ENCODE results near the gene GPAM. TPM values are rescaled to one million over a fixed set of nuclear protein-coding genes. Genes with fewer than 3 reads are reported as not detected.

Gene GPAM
- total and polyA plus RNA-seq, 2 donors (not counting 1 experiment from before 2014, with no cell fraction given): 2.6 to 8.2 TPM

DNA sequence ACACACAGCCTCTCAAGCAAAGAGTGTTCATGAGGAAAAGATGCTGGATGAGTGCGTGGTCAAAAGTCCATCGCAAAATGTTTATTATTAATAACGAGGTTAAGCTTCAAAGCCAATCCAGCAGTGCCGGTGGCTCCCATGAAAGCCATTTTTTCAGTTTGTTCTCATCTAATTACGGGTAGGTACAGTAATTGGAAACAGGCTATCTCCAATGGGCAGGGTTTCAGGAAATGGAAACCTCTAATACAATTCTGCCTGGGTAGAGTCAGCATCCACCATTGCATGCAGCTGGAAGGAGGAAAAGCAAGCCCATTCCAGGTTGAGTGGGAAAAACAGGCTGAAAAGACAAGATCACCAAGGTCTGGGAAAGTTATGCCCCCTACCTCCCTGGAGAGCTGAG, 57.4 kb downstream of the GPAM start:
- POLR2A ChIA-PET: no interaction called here
- H3K4me3 Mint-ChIP-seq: no peak overlapping the region
- Histone ChIP-seq H3K9me3 (ENCODE audit: control extremely low read depth in 1 of 3, control insufficient read depth in 2 of 3, insufficient read depth in 1 of 3, low read length in 2 of 3) (no peaks in the 10 kb centered on the region), H3K9ac (ENCODE audit: low read length) (no peak overlapping the region), H3K4me1 (ENCODE audit: control insufficient read depth in 2 of 2, insufficient read depth in 2 of 2, low read length in 2 of 2) (no peaks in the 10 kb centered on the region), H3K36me3 (replicated peaks in 1 of 2; ENCODE audit: control extremely low read depth in 1 of 2, control insufficient read depth in 1 of 2, extremely low read depth in 1 of 2, insufficient read depth in 2 of 2, low read length in 1 of 2) (no peaks in the 10 kb centered on the region), H3K4me2 (replicated peaks; ENCODE audit: low read depth, low read length, poor library complexity, severe bottlenecking) (no peak overlapping the region), H2AFZ (ENCODE audit: insufficient read depth, low read depth, low read length, poor library complexity, severe bottlenecking) (no peak overlapping the region), H3K79me2 (ENCODE audit: control insufficient read depth, insufficient read depth, low read length) (no peaks in the 10 kb centered on the region), H4K20me1 (ENCODE audit: control insufficient read depth, insufficient read depth, low read length, poor library complexity, severe bottlenecking) (no peaks in the 10 kb centered on the region), H3K27ac (ENCODE audit: low read length in 2 of 2) (no peak overlapping the region), H3K4me3 (ENCODE audit: control extremely low read depth in 1 of 5, extremely low read depth in 1 of 5, insufficient read depth in 1 of 5, low read depth in 2 of 5, low read length in 4 of 5) (no peak overlapping the region), H3K27me3 (replicated peaks in 1 of 4; ENCODE audit: control extremely low read depth in 1 of 4, control insufficient read depth in 3 of 4, insufficient read depth in 4 of 4, low read length in 3 of 4) (no peaks in the 10 kb centered on the region)
- no peak overlapping the region for H3K27ac Mint-ChIP-seq
- 96% methylated on average over 5 of the region's 5 CpGs for WGBS (ENCODE audit: insufficient coverage)
- no peaks in the 10 kb centered on the region for H3K4me1 Mint-ChIP-seq
- intact Hi-C loops (cut with micrococcal nuclease): no loop called here
- DNase-seq: no peak
- H3K27me3 Mint-ChIP-seq: no peaks in the 10 kb centered on the region
- no peaks in the 10 kb centered on the region for H3K9me3 Mint-ChIP-seq (ENCODE audit: insufficient read depth)
- CTCF ChIA-PET: interaction anchor here (1.7 kb wide), 1 partner anchor 9 kb away, joined by 5 read pairs; no protein-coding TSS in a partner anchor
- TF ChIP-seq, protein P1, sequence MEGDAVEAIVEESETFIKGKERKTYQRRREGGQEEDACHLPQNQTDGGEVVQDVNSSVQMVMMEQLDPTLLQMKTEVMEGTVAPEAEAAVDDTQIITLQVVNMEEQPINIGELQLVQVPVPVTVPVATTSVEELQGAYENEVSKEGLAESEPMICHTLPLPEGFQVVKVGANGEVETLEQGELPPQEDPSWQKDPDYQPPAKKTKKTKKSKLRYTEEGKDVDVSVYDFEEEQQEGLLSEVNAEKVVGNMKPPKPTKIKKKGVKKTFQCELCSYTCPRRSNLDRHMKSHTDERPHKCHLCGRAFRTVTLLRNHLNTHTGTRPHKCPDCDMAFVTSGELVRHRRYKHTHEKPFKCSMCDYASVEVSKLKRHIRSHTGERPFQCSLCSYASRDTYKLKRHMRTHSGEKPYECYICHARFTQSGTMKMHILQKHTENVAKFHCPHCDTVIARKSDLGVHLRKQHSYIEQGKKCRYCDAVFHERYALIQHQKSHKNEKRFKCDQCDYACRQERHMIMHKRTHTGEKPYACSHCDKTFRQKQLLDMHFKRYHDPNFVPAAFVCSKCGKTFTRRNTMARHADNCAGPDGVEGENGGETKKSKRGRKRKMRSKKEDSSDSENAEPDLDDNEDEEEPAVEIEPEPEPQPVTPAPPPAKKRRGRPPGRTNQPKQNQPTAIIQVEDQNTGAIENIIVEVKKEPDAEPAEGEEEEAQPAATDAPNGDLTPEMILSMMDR (IDR thresholded peaks at IDR 0.05): no peak
- TF ChIP-seq EZH2 (IDR thresholded peaks at IDR 0.05; ENCODE audit: borderline replicate concordance, insufficient read depth, low read depth, low read length, poor library complexity, severe bottlenecking): no peak
- ATAC-seq (ENCODE audit: low read depth): no peak

DNA sequence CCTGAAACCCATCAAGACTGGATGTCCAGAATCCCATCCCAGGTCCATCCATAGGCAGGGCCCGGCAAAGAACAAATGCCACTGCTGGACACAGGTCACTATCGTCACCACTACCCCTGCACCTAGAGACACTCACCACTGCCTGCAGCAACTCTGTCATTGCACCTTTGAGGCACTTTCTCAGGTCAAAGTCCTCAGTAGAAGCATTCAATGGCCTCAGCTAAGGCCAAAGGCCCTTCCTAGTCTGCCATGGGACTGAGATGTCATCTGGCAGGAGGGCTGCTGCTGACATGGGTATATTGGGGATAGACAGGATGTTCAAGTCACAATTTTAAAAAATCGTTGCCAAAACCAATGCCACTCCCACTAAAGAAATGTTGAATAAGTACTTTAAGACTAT, 58.7 kb downstream of the GPAM start:
- intact Hi-C loops (cut with micrococcal nuclease): no loop called here
- POLR2A ChIA-PET: no interaction called here
- TF ChIP-seq EZH2 (IDR thresholded peaks at IDR 0.05; ENCODE audit: borderline replicate concordance, insufficient read depth, low read depth, low read length, poor library complexity, severe bottlenecking): no peak
- TF ChIP-seq, protein P1 (IDR thresholded peaks at IDR 0.05): no peak

More for the DNA sequence above, 58.7 kb downstream of the GPAM start:
- Mint-ChIP-seq H3K9me3 (ENCODE audit: insufficient read depth) (no peaks in the 10 kb centered on the region), H3K4me3 (no peak overlapping the region), H3K27me3 (no peaks in the 10 kb centered on the region), H3K27ac (no peak overlapping the region), H3K4me1 (no peaks in the 10 kb centered on the region)
- Histone ChIP-seq H3K36me3 (replicated peaks in 1 of 2; ENCODE audit: control extremely low read depth in 1 of 2, control insufficient read depth in 1 of 2, extremely low read depth in 1 of 2, insufficient read depth in 2 of 2, low read length in 1 of 2) (no peaks in the 10 kb centered on the region), H3K27ac (ENCODE audit: low read length in 2 of 2) (no peak overlapping the region), H3K79me2 (ENCODE audit: control insufficient read depth, insufficient read depth, low read length) (no peaks in the 10 kb centered on the region), H3K9me3 (ENCODE audit: control extremely low read depth in 1 of 3, control insufficient read depth in 2 of 3, insufficient read depth in 1 of 3, low read length in 2 of 3) (no peaks in the 10 kb centered on the region), H4K20me1 (ENCODE audit: control insufficient read depth, insufficient read depth, low read length, poor library complexity, severe bottlenecking) (no peaks in the 10 kb centered on the region), H2AFZ (ENCODE audit: insufficient read depth, low read depth, low read length, poor library complexity, severe bottlenecking) (no peak overlapping the region), H3K27me3 (replicated peaks in 1 of 4; ENCODE audit: control extremely low read depth in 1 of 4, control insufficient read depth in 3 of 4, insufficient read depth in 4 of 4, low read length in 3 of 4) (no peaks in the 10 kb centered on the region), H3K4me1 (ENCODE audit: control insufficient read depth in 2 of 2, insufficient read depth in 2 of 2, low read length in 2 of 2) (no peaks in the 10 kb centered on the region), H3K4me2 (replicated peaks; ENCODE audit: low read depth, low read length, poor library complexity, severe bottlenecking) (no peak overlapping the region), H3K4me3 (ENCODE audit: control extremely low read depth in 1 of 5, extremely low read depth in 1 of 5, insufficient read depth in 1 of 5, low read depth in 2 of 5, low read length in 4 of 5) (no peak overlapping the region), H3K9ac (ENCODE audit: low read length) (no peak overlapping the region)
- no peak for ATAC-seq (ENCODE audit: low read depth)
- WGBS (ENCODE audit: insufficient coverage): 95% methylated on average over 2 of the region's 3 CpGs
- DNase-seq: no peak
- CTCF ChIA-PET: interaction anchor here (2.5 to 3.5 kb wide), 2 partner anchors 9 to 12 kb away, joined by 11 to 27 read pairs; no protein-coding TSS in a partner anchor
